GM19467 (cell line): Measurements from ENCODE around the gene GABARAPL1.
"Not testable (repeated sequence)": the region's sequence is repeated elsewhere in the genome, so short reads cannot be mapped to it uniquely, and the experiment has no call there.

Experiments used
- ATAC-seq: cut with Tn5 transposase; IDR thresholded peaks from one replicate; pipeline ENCODE4 v1.9.1; 2021; ENCODE audit warnings: mild to moderate bottlenecking, moderate library complexity; ENCODE audit not compliant: unreplicated experiment

Gene GABARAPL1

GRCh38 chr12:10212739-10213131, at the start of gene GABARAPL1:
Gene GABARAPL1 (plus strand): TSS chr12:10212877. CDS start chr12:10213130, 253 bp downstream.
- peak; percentile 61 for ATAC-seq

GRCh38 chr12:10163084-10163483, 49.6 kb upstream of the GABARAPL1 start:
- ATAC-seq: no peak

- no peak for ATAC-seq
Measured at GRCh38 chr12:10165421-10165820, 47.3 kb upstream of the GABARAPL1 start.

GRCh38 chr12:10167599-10167998, 45.1 kb upstream of the GABARAPL1 start:
- ATAC-seq: no peak

- ATAC-seq: no peak
Measured at GRCh38 chr12:10169104-10169503, 43.6 kb upstream of the GABARAPL1 start.

- no peak for ATAC-seq
Measured at GRCh38 chr12:10170216-10170615, 42.5 kb upstream of the GABARAPL1 start.

- no peak for ATAC-seq
Measured at GRCh38 chr12:10171973-10172728, 40.5 kb upstream of the GABARAPL1 start, which contains the start of gene OLR1. Gene OLR1 (minus strand): TSS chr12:10172132. CDS start chr12:10172077, 55 bp downstream.

GRCh38 chr12:10174986-10175614, 37.6 kb upstream of the GABARAPL1 start:
- ATAC-seq: no peak

- ATAC-seq: no peak
Measured at GRCh38 chr12:10175846-10176636, 36.6 kb upstream of the GABARAPL1 start.

GRCh38 chr12:10178821-10179220, 33.9 kb upstream of the GABARAPL1 start, which contains the start of gene TMEM52B:
Gene TMEM52B (plus strand): TSS chr12:10179032. CDS start chr12:10179575, 543 bp downstream.
- ATAC-seq: no peak

GRCh38 chr12:10179776-10180181, 32.9 kb upstream of the GABARAPL1 start:
- ATAC-seq: no peak

GRCh38 chr12:10182354-10183049, 30.2 kb upstream of the GABARAPL1 start:
- no peak for ATAC-seq

- no peak for ATAC-seq
Measured at GRCh38 chr12:10184261-10184843, 28.3 kb upstream of the GABARAPL1 start.

- no peak for ATAC-seq
Measured at GRCh38 chr12:10186299-10186698, 26.4 kb upstream of the GABARAPL1 start.

GRCh38 chr12:10186958-10187357, 25.7 kb upstream of the GABARAPL1 start:
- not testable (repeated sequence) for ATAC-seq

- no peak for ATAC-seq
Measured at GRCh38 chr12:10189653-10190052, 23.0 kb upstream of the GABARAPL1 start.

GRCh38 chr12:10190558-10191388, 21.9 kb upstream of the GABARAPL1 start:
- peak; percentile 83 for ATAC-seq

GRCh38 chr12:10191865-10192264, 20.8 kb upstream of the GABARAPL1 start:
- no peak for ATAC-seq

- ATAC-seq: no peak
Measured at GRCh38 chr12:10194160-10194670, 18.5 kb upstream of the GABARAPL1 start.
